Stimulated activated CD8-positive, alpha-beta memory T cell treated with anti-CD3 and anti-CD28 coated beads, Interleukin-15, amount 100 ng/mL, for 24 hours (primary cell): ENCODE data around the gene SNX9.
"Not testable (repeated sequence)": the region's sequence is repeated elsewhere in the genome, so short reads cannot be mapped to it uniquely, and the experiment has no call there.

Experiments
- DNase-seq: peaks from one replicate; pipeline ENCODE4 v3.0.0-alpha.2; 2020; ENCODE audit warnings: low read depth

Gene SNX9

GRCh38 chr6:157928428-157928827 lies 105.4 kb downstream of the SNX9 start:
- no peak for DNase-seq

- DNase-seq: no peak
Measured at GRCh38 chr6:157929076-157929475, 106.0 kb downstream of the SNX9 start.

GRCh38 chr6:157929765-157930319 lies 106.8 kb downstream of the SNX9 start:
- no peak for DNase-seq

GRCh38 chr6:157935786-157936185 lies 112.7 kb downstream of the SNX9 start:
- no peak for DNase-seq

GRCh38 chr6:157937318-157937717 lies 114.3 kb downstream of the SNX9 start:
- DNase-seq: no peak

GRCh38 chr6:157937916-157938315 lies 114.9 kb downstream of the SNX9 start:
- no peak for DNase-seq

- DNase-seq: not testable (repeated sequence)
Measured at GRCh38 chr6:157940375-157941036, 117.5 kb downstream of the SNX9 start.

- no peak for DNase-seq
Measured at GRCh38 chr6:157941101-157941863, 118.2 kb downstream of the SNX9 start.

GRCh38 chr6:157942351-157942750 lies 119.3 kb downstream of the SNX9 start:
- DNase-seq: no peak

- no peak for DNase-seq
Measured at GRCh38 chr6:157943249-157943963, 120.4 kb downstream of the SNX9 start.

GRCh38 chr6:157943964-157944283 lies 120.9 kb downstream of the SNX9 start:
- no peak for DNase-seq

- no peak for DNase-seq
Measured at GRCh38 chr6:157944983-157945931, 122.2 kb downstream of the SNX9 start.

GRCh38 chr6:157946053-157946617 lies 123.1 kb downstream of the SNX9 start:
- no peak for DNase-seq

GRCh38 chr6:157946865-157947532 lies 124.0 kb downstream of the SNX9 start:
- DNase-seq: no peak

GRCh38 chr6:157950899-157951298 lies 127.9 kb downstream of the SNX9 start:
- not testable (repeated sequence) for DNase-seq

GRCh38 chr6:157951828-157952227 lies 128.8 kb downstream of the SNX9 start:
- DNase-seq: no peak

- DNase-seq: no peak
Measured at GRCh38 chr6:157952861-157953351, 129.9 kb downstream of the SNX9 start.

GRCh38 chr6:157953580-157954091 lies 130.6 kb downstream of the SNX9 start:
- DNase-seq: no peak

GRCh38 chr6:157954150-157955117 lies 131.4 kb downstream of the SNX9 start:
- DNase-seq: no peak
